Kidney glomerular epithelial cell (primary cell): ENCODE data around the gene MYO1D.
"Not testable (repeated sequence)": the region's sequence is repeated elsewhere in the genome, so short reads cannot be mapped to it uniquely, and the experiment has no call there.

ENCODE experiments used
- DNase-seq: peaks from one replicate; lab custom pipeline; 2025; lab: John Stamatoyannopoulos, UW

MYO1D gene

DNA sequence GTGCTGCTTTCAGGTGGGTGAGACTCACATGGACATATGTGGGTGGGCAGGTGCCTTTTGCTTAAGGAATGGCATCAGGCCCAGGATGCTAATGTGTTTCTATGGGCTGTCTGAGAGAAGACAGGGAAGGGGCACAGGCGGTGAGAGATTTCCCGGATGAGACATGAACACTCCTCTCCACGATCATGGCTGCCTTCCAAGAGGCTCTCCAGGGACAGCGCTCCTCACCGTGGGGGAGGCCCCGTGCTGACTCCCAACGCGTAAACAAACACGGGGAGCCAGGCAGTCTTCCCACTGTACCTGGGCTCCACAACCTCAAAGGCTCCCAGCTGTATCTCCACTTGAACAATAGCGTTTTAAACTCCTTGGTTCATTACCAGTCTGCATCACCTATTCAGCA lies 347.3 kb downstream of the MYO1D start:
- DNase-seq = no peak

DNA sequence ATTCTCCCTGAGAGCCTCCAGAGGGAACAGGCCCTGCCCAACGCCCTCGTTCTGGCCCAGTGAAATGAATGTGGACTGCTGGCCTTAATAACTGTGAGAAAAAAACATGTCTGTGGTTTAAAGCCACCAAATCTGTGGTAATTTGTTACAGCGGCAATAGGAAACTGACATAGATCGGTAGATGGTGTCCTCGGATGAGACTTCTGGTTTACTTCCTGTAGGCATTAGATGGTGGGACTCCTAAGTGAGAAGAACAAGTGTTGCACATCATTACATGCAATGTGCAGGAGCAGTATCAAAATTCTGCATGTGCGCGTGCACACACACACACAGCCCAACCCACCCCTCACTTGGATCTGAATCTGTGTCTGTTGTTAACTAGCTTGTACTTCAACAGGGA lies 348.1 kb downstream of the MYO1D start:
- no peak for DNase-seq

DNA sequence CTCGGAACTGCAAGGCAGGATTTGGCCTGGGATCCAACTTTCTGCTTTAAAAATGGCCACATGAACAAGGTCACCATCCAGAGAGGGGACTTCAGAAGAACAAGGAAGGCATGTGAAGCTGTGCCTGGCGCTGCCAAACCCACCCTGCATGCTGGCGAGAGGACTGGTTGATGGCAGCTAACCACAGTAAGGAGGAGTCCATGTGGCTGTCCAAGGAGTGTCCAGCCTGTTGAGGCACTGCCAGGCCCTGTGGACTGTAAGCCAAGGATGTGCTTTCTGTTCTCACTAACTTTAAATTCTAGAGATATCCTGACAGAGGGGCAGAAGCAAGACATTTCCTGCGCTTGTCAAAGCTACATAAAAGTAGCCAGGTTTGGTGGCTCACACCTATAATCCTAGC lies 349.8 kb downstream of the MYO1D start:
- no peak for DNase-seq

DNA sequence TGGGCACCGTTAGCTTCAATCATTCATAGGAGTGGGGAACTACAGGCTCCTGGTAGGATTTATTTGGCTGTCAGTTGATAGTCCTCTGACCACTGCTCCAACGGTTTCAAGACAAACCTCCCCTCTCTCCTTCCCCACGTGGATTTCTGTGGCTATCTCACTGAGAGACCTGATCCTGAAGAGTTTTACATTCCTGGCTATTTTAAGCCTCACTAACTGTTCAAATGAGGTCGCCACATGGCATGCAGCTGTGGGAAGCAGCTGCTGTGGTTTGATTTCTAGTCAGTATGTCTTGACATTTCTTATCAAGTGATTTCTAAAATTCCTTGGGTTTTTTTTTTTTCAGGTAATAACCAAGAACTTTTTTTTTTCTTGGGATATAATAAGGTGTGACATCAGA lies 351.8 kb downstream of the MYO1D start:
- DNase-seq = peak; percentile 35

DNA sequence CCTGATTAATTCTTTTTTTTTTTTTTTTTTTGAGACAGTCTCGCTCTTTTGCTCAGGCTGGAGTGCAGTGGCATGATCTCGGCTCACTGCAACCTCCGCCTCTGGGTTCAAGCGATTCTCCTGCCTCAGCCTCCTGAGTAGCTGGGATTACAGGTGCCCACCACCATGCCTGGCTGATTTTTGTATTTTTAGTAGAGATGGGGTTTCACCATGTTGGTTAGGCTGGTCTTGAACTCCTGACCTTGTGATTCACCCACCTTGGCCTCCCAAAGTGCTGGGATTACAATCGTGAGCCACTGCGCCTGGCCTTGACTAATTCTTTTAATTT lies 352.4 kb downstream of the MYO1D start:
- not testable (repeated sequence) for DNase-seq

DNA sequence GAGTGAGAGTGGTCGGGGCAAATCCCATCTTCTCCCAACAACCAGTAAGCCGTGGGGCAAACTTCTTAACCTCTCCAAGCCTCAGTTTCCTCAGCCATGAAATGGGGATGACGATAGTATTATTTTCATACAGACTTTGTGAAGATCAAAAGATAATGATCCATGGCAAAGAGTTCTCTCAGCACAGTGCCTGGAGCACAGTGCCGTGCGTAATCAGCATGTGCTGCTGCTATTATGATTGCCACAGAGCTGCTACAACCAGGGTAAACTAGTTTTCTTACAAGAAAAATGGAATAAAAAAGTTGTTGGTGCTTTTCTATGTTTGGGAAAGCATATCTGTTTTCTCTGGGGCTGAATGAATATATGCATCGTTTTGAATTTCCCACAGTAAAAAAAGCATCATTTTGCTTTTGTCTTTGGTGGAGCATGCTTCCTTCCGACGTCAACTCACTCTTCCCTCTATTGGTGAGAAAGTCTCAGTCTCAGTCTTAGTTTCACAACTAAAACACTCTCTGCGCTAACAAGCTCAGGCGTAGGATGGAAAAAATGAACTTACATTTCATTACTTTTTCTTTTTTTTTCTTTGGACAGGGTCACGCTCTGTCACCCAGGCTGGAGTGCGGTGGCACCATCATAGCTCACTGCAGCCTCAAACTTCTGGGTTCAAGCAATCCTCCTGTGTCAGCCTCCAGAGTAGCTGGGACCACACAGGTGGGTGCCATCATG lies 352.9 kb downstream of the MYO1D start:
- no peak for DNase-seq

DNA sequence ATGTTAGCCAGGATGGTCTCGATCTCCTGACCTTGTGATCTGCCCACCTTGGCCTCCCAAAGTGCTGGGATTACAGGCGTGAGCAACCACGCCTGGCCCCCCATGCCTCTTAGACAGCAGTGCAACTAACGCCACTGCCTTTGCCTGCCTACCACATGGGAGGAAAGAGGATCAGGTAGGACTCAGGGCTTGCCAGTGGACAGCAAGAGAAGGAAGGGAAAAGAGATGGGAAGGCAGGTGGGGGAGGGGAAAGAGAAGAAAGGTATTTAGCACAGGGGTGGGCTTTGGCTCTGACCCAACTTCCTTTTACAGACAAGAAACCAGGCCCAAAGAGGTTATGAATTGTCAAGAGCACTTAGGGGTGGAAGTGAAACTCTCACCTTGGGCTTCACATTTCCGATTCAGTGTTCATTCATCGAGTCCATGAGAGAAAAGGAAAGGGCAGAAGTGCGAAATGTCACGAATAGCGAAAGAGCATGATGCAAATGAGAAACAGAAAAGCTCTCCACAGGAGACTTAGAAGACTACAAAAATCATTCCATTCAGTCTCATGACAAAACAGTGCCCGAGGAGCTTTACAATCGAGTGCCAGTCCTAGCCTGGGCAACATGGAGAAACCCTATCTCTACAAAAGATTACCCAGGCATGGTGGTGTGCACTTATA lies 353.8 kb downstream of the MYO1D start:
- DNase-seq = no peak

DNA sequence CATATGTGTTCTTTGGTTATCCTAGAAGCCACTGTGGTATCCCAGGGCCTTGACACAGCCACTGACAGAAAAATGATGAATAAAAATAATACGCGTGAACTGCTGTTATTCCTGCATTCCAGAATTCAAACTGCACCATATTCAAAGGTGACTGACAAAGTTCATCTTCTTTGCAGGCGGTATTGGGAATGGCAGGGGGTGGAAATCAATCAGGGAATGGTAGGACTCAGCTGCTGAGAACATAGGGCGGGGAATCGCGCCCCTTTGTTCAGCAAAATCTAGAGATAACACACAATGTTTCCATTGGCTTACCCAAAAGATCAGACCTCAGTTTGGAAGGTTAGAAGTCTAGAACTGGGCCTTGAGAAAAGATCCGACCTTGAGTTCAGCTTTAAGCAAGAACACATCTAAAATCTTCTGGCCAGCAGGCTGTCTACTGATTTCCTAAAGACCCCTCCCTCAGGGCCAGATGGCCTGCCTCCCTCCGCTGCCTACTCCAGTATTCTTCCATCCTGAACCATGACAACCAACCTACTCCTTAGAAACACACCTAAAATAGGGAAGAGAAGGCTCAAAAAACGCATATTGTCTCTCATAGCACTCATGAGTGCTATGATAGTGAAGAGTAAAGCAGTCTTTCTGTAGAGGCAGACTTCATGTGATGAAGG lies 356.1 kb downstream of the MYO1D start:
- DNase-seq = no peak

DNA sequence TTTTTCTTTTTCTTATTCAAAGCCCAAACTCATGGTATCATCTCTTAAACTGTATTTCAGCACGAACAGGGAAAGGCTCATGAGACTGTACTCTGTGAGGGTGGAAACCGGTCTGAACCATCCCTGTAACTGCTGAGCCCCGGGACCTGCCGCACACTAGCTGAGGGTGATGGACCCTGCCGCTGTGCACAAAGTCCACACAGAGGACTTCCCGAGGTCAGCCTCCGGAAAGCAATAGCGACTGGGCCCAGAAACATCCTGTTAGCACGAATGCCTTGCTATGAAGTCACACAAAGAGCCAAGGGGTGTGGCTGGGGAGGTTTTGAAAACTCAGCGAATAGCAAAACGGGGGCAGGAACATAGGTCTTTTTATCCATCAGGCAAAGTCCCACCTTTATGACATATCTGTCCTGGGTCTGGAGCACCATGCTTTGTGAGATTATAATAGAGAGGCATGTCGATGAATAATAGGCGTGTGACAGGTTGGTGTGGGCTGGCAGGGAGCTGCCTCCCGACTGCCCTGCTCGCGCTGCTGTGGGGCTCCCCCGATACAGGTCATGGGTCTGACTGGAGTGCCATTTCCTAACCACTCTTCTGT lies 356.7 kb downstream of the MYO1D start:
- DNase-seq = no peak

DNA sequence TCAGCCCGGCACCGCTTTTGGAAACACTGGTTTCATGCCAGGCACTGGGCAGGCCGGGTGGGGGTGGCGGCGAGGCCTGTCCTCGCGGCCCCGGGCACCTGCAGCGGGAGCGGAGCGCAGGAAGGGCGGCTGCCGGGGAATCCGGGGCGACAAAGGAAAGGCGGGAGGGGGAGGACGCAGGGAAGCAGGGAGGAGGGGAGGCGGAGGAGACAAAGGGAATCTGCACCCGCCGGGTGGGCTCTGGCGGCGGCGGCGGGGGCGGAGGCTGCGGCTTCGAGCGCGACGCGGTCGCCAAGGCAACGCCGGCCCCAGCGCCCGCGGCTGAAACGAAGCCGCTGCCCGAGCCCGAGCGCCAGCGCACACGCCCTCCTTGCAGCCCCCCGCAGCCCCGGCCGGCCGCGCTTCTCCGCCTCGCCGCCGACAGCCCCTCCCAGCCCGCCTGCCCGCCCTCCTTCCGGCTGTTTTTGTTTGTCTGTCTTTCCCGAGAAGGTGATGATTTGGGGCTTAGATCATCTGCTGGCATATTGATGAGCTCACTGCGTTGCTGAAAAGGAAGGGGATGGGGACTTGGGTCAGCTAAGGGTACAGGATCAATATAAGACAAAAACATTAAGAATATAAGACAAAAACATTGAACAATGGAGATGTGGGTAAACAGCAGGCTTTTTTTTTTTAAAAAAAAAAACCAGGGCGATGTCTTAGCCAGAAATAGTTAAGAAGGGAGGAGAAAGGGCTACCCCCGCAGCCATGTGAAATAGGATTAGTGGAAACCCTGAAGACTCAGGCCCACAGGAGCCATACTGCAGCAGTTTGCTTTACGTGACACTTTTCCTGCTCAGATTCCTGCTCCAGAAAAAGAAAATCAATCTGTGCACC lies 357.5 kb downstream of the MYO1D start:
- DNase-seq = peak; percentile 35

DNA sequence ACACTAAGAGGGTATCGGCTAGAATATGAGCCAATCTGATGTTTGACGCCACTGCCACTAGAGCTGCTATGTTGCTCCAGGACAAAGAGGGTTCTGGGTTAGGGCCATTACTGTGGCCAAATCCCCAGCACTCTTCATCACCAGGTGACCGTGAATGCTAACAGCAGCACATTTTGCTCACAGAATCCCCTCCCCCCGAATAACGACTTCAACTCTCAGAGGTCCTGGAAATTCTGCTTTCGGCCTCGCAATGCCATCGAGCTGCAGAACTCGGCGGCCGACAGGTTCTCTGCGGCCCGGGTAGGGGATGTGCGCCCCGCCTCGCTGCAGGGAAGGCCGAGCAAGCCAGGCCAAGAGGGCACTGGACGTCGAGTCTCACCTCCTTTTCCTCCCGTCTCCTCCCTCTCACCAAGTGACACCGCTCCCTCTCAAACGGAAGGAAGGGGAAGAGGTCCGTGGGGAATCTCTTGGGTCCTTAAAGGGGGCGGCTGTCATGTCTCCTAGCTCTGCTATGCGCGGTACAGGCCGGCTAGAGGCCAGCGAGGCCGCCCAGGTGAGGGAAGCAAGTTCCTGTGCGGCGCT lies 358.2 kb downstream of the MYO1D start:
- no peak for DNase-seq

DNA sequence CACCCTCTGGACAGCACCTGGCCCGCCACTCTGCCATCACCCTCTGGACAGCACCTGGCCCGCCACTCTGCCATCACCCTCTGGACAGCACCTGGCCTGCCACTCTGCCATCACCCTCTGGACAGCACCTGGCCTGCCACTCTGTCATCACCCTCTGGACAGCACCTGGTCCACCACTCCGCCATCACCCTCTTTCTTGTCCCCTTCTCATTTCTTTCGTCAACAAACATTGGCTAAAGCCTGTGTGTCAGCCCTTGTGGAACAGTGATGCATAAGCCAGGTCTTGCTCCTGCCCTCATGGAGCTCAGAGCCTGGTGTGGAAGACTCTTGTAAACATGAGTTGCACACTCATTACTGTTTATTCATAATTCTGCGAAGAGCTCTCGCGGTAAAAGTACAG lies 358.9 kb downstream of the MYO1D start:
- DNase-seq = no peak

DNA sequence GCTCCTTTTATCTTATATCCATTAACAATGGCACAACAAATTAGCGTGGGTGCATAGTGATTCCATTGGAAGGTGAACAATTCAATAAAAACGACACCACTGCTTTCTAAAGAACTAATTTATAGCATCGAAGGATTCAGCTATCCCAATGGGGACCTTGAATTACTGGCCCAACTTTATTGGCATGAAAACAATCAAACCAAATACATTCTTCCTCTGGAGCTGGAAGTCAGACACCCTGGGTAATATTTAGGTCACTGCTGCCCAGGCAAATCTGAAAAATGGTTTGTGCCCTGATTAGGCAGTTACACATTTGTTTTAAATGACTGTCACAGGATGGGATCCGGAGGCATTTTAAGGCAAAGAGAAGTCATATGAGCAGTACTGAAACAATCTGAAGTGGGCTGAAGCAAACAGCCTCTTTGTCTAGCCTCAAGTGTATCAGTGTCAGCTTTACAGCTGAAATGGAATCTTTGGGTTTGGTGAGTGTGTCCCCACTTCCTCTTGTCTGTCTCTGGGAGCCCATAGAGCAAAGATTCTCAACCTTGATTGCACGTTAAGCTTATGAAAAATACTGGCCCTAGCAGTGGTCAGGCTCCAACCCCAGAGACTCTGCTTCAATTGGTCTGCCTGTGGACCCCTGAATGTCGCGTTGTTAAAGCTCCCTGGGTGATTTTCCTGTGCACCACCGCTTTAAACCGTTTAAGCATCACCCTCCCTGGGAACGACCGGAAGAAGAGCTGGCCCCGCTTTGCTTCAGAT lies 359.8 kb downstream of the MYO1D start:
- DNase-seq = no peak

DNA sequence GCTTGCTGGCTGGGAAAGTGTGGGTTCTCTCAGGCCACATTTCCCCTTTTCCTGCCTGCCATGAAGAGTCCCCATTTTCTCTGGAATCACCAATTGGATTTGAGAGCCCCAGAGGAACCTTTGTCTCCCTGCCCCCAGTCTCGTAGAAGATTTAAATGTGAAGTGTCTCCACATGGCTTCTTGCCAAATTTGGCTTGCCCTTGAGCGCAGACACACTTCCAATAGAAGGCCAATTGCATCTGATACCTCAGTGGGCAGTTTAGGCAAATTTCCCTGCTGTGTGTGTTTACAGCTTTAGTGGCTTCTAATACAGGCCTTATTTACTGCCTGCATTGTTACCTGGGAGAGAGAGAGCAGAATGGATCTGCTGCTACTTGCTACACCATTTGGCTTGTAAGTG lies 360.5 kb downstream of the MYO1D start:
- DNase-seq = no peak

DNA sequence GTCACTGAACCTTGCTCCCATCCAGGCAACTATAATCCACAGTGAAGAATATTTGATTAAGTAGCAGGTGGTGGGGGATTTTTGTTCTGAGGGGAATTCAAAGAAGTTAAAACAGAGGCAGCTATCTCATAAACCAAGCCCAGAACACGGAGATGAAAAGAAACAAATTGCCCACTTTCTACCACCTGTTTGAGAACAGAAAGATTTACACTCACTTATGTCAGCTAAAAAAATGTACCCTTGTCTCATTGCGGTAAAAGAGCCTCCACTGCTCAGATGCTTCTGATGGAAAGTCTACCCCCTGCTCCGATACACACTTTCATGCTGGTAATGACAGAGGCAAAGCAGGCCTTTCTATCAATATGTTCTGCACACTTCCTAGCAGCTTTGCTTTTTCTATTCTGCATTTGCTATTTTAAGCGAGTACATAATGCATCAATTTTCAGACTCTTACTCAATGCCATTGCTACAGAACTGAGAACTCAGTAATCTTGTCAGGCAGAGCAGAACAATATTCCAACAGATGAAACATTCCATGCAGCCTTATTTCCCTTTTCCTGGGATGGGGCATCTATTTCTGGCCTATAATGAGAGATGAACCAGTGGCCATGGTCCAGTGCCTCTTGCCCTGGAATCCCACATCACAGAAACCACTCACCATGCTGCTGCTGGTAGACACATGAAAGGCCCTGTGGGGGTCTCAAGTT lies 361.1 kb downstream of the MYO1D start:
- DNase-seq = peak; percentile 25

DNA sequence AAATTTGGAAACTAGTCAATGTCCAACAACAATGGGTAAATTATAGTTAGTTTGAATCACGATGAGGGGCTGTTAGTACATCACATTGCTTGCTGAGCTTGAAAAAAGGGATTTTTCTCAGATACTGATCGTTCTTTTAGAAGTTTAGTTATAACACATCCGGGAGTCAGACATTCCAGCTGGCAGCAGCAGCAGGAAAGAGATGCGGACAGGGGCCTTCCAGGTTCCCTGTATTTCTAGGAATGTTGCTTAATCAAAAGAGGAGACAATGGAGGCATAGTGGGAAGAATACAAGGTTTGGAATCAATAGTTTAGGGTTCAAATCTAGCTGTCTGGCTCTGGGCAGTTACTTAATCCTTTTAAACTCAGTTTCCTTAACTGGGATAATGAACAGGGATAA lies 362.3 kb downstream of the MYO1D start:
- no peak for DNase-seq

DNA sequence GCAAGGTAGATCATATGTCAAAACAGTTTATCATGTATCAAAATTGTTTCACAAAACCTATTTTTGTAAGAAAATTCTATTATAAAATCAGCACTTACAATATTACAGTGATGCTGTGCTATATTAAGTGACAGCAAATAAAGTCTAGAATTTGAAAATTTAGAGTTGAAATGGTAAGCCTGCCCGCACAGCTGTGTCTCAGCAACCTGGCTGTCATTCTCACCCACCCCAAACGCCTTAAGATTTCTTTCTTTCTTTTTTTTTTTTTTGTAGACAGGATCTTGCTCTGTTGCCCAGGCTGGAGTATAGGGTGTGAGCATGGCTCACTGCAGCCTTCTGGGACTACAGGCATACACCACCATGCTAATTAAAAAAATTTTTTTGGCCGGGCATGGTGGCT lies 363.3 kb downstream of the MYO1D start:
- DNase-seq = no peak

DNA sequence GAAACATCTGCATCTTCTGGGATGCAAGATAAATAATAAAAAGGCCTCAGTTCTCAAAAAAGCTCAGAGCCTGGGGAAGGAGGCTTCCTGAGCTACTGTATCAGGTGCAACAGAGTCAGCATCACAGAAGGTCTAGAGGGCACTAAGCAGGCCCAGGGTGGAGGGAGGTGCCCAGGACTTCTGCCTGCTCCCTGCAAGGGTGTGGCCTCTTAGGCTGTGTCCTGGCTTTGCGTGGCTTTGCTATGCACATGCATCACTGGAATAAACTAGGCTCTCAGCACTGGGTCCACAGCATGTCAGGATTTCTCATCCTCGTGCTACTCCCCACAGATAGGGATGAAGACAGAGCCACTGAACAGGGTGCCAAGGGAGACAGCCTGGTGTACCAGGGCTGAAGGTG lies 364.6 kb downstream of the MYO1D start:
- no peak for DNase-seq

DNA sequence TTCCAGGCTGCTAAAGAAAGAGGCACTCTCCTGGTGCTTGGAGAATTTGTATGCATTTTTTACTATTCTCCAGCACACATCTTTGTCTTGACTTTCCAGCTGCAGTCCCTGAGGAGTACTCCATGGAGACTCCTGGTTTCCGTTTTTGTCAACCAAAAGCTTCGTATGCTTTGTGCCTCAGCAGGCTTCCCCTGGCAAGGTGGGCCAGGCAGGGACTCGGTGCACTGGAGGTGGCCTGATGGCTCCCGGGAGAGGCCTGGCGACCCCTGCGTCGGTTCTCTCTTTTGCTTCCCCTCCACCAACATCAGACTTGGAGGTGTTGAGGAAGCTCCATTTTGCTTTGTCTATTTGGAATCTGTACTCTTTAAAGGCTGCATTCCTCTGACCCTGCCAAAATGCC lies 366.5 kb downstream of the MYO1D start:
- DNase-seq = no peak

DNA sequence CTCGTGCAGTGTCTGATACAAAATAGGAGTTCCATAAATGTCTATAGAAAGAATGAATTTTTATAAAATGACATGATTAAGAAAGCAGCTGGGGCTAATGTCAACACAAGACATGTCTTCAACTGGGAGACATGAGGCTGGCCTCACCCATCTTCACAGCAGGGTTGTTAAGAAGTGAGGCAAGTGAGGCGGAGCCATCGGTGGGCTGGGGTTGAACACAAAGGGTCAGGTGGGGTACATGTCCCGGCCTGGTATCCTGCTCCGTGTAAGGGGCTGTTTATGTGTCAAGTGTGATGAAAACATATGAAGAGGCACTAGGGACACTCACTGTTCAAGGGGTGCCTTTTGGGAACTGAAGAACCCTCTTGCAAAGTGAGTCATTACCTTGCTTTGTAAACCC lies 368.0 kb downstream of the MYO1D start:
- no peak for DNase-seq
